Measurements from ENCODE around the gene TSEN2.

DNA sequence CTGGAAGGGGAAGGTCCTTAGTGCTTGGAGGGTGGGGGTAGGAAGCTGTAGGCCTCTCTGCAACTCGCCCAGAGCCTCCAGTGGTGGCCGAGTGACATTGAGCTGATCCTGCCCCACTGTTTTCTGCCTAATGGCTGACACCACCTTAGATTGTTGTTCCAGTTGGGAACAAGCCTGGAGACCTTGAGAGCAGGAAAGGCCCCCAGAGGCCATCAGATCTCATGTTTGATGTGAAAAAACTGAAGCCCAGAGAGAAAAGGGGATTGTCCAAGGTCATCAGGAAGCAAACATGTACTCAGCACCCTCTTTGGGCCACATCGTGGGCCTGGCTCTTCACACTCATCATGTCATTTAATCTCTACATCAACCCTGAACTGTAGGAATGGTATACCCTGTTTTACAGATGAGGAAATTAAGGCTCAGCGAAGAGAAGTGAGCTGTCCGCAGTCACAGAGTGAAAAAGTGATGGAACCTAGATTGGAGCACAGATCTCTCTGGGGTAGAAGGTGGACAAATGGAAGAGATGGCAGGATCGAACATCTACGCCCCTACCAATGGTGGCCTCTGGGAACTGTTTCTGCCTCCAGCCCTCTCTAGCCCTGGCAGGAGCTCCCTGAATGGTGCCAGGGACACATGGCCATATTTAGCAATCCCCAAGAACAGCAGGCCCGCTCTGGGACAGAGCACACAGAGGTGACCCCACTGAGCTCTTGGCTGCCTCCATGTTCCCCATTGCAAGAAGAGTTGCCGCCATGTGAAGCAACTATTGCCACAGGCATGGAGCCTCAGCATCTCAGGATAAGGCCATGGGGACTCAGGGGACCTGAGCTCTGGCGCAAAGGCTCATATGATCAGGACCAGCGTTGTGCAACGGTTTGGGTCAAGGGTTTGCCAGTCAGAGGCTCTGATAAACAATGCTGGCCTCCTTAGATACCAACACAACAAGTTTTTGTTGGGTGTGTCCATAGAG is 31.6 kb upstream of the TSEN2 start:
- TF ChIP-seq, protein P1, sequence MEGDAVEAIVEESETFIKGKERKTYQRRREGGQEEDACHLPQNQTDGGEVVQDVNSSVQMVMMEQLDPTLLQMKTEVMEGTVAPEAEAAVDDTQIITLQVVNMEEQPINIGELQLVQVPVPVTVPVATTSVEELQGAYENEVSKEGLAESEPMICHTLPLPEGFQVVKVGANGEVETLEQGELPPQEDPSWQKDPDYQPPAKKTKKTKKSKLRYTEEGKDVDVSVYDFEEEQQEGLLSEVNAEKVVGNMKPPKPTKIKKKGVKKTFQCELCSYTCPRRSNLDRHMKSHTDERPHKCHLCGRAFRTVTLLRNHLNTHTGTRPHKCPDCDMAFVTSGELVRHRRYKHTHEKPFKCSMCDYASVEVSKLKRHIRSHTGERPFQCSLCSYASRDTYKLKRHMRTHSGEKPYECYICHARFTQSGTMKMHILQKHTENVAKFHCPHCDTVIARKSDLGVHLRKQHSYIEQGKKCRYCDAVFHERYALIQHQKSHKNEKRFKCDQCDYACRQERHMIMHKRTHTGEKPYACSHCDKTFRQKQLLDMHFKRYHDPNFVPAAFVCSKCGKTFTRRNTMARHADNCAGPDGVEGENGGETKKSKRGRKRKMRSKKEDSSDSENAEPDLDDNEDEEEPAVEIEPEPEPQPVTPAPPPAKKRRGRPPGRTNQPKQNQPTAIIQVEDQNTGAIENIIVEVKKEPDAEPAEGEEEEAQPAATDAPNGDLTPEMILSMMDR (conservative IDR thresholded peaks at IDR 0.05 in 1 of 2, IDR thresholded peaks at IDR 0.05 in 1 of 2; ENCODE audit: extremely low read depth in 1 of 2, insufficient read depth in 1 of 2, low read depth in 1 of 2, low read length in 2 of 2), result no peak
- TF ChIP-seq EZH2 (IDR thresholded peaks at IDR 0.05; ENCODE audit: borderline replicate concordance, low read length), result no peak

All from mammary epithelial cell (primary cell).